HFFc6 (cell line): ENCODE measurements around the gene SOCS3. TPM values are rescaled to one million over a fixed set of nuclear protein-coding genes. Genes with fewer than 3 reads are reported as not detected.

Experiments
- DNase-seq: peaks from one replicate; pipeline ENCODE4 v3.0.0-alpha.2; 2018
- H3K27ac Mint-ChIP-seq: 2 replicates; pipeline ENCODE4 v1.8.0; 2020; ENCODE audit warnings: mild to moderate bottlenecking, mixed read lengths
- H3K27me3 Mint-ChIP-seq: 2 replicates; pipeline ENCODE4 v1.8.0; 2021; ENCODE audit warnings: mild to moderate bottlenecking, moderate library complexity, mixed read lengths; ENCODE audit not compliant: insufficient read depth
- H3K36me3 Mint-ChIP-seq: 2 replicates; pipeline ENCODE4 v1.8.0; 2021; ENCODE audit warnings: low read depth, mixed read lengths
- H3K4me1 Mint-ChIP-seq: 2 replicates; pipeline ENCODE4 v1.8.0; 2020; ENCODE audit warnings: low read depth, mixed read lengths
- H3K4me3 Mint-ChIP-seq: 2 replicates; pipeline ENCODE4 v1.8.0; 2020; ENCODE audit warnings: mild to moderate bottlenecking, moderate library complexity, mixed read lengths
- H3K9me3 Mint-ChIP-seq: 2 replicates; pipeline ENCODE4 v1.8.0; 2020; ENCODE audit warnings: mild to moderate bottlenecking, mixed read lengths
- CTCF ChIP-seq: fragments of 200-600 bp; sonication (generic); IDR thresholded peaks from 2 replicates; pipeline ENCODE4 v1.5.0; 2021; ENCODE audit warnings: antibody characterized with exemption, mild to moderate bottlenecking
- total RNA-seq, 6 experiments: library from RNA; stranded (reverse); fragmentation: NEBNext Ultra II Directional; extraction: Animal tissue kit (Norgen Biotek cat#: 25700); gene quantifications; 2 replicates in 1 of 6; 3 replicates in 5 of 6; pipeline ENCODE4 v1.2.3, GENCODE V29; 2021

The SOCS3 gene
- total RNA-seq, 6 experiments from 2014 or later: 27.4 to 37.2 (median 33.2) TPM

GRCh38 chr17:78324391-78325075 lies 35.3 kb downstream of the SOCS3 start:
- H3K27me3 Mint-ChIP-seq: peaks cover 2% of the 10 kb centered on the region; the same call in 1 of the 2 replicates
- no peak for TF ChIP-seq CTCF
- H3K4me1 Mint-ChIP-seq: peaks cover 52% of the 10 kb centered on the region
- H3K27ac Mint-ChIP-seq: peak overlapping the region; percentile 100
- H3K36me3 Mint-ChIP-seq: no peaks in the 10 kb centered on the region
- H3K9me3 Mint-ChIP-seq: no peaks in the 10 kb centered on the region
- peak overlapping the region; percentile 83 for H3K4me3 Mint-ChIP-seq
- DNase-seq: peak; percentile 84

GRCh38 chr17:78323826-78324390 lies 36.0 kb downstream of the SOCS3 start:
- no peaks in the 10 kb centered on the region for H3K9me3 Mint-ChIP-seq
- peak overlapping the region; percentile 83 for H3K4me3 Mint-ChIP-seq
- H3K4me1 Mint-ChIP-seq: peaks cover 45% of the 10 kb centered on the region
- H3K27me3 Mint-ChIP-seq: peaks cover 2% of the 10 kb centered on the region; the same call in 1 of the 2 replicates
- H3K36me3 Mint-ChIP-seq: no peaks in the 10 kb centered on the region
- DNase-seq: no peak
- TF ChIP-seq CTCF: no peak
- peak overlapping the region; percentile 100 for H3K27ac Mint-ChIP-seq

- TF ChIP-seq CTCF: no peak
- peak overlapping the region; percentile 20; the same call in 1 of the 2 replicates for H3K4me3 Mint-ChIP-seq
- H3K9me3 Mint-ChIP-seq: no peaks in the 10 kb centered on the region
- peak overlapping the region; percentile 100 for H3K27ac Mint-ChIP-seq
- peaks cover 2% of the 10 kb centered on the region; the same call in 1 of the 2 replicates for H3K27me3 Mint-ChIP-seq
- peaks cover 39% of the 10 kb centered on the region for H3K4me1 Mint-ChIP-seq
- DNase-seq: no peak
- no peaks in the 10 kb centered on the region for H3K36me3 Mint-ChIP-seq
Observed at GRCh38 chr17:78322858-78323455, 36.9 kb downstream of the SOCS3 start.

GRCh38 chr17:78322327-78322857 lies 37.5 kb downstream of the SOCS3 start:
- no peaks in the 10 kb centered on the region for H3K36me3 Mint-ChIP-seq

More at GRCh38 chr17:78322327-78322857, 37.5 kb downstream of the SOCS3 start:
- peak; percentile 22 for DNase-seq
- Mint-ChIP-seq H3K27me3 (peaks cover 2% of the 10 kb centered on the region; the same call in 1 of the 2 replicates), H3K4me3 (no peak overlapping the region; the same call in 1 of the 2 replicates), H3K27ac (peak overlapping the region; percentile 100), H3K9me3 (no peaks in the 10 kb centered on the region), H3K4me1 (peaks cover 43% of the 10 kb centered on the region)
- no peak for TF ChIP-seq CTCF
